ENCODE results near the gene CLCN2.

DNA sequence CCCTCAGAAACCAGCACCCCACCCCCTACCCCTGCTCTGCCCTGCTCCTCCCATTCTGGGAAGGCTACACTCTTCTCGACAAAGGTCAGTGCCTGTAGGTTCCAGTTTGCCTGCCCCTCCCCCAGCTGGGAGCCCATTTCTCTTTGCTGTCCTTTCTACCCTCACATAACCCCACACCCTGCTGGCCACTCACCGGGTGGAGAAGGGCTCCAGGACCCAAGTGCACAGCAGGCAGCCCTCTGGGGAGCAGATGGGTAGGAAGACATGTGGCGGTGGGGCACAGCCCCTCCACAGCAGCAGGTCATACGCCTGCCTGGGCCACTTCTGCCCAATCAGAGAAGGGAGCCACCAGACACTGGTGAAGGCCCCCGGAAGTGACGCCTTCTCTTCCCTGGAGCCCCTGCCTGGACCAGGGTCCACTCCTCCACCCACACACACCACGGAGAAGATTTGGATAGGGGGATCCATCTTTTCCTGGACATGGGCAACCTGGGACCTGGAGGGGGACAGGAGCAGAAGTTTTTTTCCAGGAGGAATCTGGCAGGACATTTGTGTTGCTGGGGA is 16.6 kb upstream of the CLCN2 start, which contains the start of gene THPO:
- TF ChIP-seq, protein P1, sequence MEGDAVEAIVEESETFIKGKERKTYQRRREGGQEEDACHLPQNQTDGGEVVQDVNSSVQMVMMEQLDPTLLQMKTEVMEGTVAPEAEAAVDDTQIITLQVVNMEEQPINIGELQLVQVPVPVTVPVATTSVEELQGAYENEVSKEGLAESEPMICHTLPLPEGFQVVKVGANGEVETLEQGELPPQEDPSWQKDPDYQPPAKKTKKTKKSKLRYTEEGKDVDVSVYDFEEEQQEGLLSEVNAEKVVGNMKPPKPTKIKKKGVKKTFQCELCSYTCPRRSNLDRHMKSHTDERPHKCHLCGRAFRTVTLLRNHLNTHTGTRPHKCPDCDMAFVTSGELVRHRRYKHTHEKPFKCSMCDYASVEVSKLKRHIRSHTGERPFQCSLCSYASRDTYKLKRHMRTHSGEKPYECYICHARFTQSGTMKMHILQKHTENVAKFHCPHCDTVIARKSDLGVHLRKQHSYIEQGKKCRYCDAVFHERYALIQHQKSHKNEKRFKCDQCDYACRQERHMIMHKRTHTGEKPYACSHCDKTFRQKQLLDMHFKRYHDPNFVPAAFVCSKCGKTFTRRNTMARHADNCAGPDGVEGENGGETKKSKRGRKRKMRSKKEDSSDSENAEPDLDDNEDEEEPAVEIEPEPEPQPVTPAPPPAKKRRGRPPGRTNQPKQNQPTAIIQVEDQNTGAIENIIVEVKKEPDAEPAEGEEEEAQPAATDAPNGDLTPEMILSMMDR (IDR thresholded peaks at IDR 0.05 in 8 of 11, conservative IDR thresholded peaks at IDR 0.05 in 3 of 11): no peak
- TF ChIP-seq POLR2AphosphoS5 (IDR thresholded peaks at IDR 0.05) (peak in 1 of 3 donors; percentile 27), POLR2A (IDR thresholded peaks at IDR 0.05) (no peak)

Measured in spleen (tissue), 7 donors.